ENCODE results near the gene UBE2N.

The UBE2N gene

DNA sequence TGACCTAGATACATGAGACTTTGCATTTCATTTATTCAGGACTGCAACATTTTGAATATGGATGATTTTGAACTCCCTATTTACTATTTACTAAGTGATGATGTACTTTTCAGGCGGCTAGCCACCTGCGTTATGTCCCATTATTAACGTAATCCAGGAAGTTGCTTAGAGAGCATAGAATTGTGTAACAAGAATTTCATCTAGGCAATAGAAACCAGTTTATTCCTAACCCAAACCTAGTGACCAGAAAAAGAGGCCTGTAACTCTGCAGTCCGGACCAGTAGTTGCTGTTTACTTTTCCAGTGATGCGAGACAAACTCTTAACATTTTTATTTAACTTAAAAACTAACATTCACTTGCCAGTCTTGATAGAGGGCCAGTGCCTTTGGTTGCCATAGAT is 51.7 kb downstream of the UBE2N start:
- TF ChIP-seq FOXP2 (optimal IDR thresholded peaks at IDR 0.05; ENCODE audit: borderline replicate concordance, extremely low read depth, extremely low read length, insufficient read depth) (no peak), TAF1 (IDR thresholded peaks at IDR 0.05; ENCODE audit: borderline replicate concordance, insufficient read depth, low read length) (no peak), SIN3A (IDR thresholded peaks at IDR 0.05; ENCODE audit: borderline replicate concordance, insufficient read depth, low read length) (no peak), POLR2AphosphoS5 (IDR thresholded peaks at IDR 0.05; ENCODE audit: low read depth, low read length) (no peak)

DNA sequence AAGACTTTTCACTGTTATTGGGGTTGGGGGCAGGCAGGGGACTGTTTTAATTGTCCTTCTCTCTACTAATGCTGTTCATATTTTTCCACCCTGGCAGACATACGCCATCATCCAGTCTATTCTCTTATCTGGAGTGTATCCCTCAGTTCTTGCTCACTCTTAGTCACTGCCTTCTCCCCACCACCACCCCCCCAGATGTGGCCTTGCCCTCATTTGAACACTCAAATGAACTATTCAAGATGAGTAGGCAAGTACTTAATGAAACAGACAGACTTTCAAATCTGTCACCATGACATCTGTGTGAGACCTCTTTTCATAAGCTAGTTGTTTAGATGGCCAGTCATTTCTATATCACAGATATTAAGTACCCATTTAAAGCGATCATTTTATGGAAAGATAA is 54.0 kb downstream of the UBE2N start:
- TF ChIP-seq, protein P1, sequence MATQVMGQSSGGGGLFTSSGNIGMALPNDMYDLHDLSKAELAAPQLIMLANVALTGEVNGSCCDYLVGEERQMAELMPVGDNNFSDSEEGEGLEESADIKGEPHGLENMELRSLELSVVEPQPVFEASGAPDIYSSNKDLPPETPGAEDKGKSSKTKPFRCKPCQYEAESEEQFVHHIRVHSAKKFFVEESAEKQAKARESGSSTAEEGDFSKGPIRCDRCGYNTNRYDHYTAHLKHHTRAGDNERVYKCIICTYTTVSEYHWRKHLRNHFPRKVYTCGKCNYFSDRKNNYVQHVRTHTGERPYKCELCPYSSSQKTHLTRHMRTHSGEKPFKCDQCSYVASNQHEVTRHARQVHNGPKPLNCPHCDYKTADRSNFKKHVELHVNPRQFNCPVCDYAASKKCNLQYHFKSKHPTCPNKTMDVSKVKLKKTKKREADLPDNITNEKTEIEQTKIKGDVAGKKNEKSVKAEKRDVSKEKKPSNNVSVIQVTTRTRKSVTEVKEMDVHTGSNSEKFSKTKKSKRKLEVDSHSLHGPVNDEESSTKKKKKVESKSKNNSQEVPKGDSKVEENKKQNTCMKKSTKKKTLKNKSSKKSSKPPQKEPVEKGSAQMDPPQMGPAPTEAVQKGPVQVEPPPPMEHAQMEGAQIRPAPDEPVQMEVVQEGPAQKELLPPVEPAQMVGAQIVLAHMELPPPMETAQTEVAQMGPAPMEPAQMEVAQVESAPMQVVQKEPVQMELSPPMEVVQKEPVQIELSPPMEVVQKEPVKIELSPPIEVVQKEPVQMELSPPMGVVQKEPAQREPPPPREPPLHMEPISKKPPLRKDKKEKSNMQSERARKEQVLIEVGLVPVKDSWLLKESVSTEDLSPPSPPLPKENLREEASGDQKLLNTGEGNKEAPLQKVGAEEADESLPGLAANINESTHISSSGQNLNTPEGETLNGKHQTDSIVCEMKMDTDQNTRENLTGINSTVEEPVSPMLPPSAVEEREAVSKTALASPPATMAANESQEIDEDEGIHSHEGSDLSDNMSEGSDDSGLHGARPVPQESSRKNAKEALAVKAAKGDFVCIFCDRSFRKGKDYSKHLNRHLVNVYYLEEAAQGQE (IDR thresholded peaks at IDR 0.05; ENCODE audit: insufficient read depth in 1 of 2, low read depth in 2 of 2, low read length in 2 of 2) = no peak
- TF ChIP-seq FOXP2 (optimal IDR thresholded peaks at IDR 0.05; ENCODE audit: borderline replicate concordance, extremely low read depth, extremely low read length, insufficient read depth) (no peak), SIN3A (IDR thresholded peaks at IDR 0.05; ENCODE audit: borderline replicate concordance, insufficient read depth, low read length) (no peak), POLR2AphosphoS5 (IDR thresholded peaks at IDR 0.05; ENCODE audit: low read depth, low read length) (no peak), TAF1 (IDR thresholded peaks at IDR 0.05; ENCODE audit: borderline replicate concordance, insufficient read depth, low read length) (no peak)

DNA sequence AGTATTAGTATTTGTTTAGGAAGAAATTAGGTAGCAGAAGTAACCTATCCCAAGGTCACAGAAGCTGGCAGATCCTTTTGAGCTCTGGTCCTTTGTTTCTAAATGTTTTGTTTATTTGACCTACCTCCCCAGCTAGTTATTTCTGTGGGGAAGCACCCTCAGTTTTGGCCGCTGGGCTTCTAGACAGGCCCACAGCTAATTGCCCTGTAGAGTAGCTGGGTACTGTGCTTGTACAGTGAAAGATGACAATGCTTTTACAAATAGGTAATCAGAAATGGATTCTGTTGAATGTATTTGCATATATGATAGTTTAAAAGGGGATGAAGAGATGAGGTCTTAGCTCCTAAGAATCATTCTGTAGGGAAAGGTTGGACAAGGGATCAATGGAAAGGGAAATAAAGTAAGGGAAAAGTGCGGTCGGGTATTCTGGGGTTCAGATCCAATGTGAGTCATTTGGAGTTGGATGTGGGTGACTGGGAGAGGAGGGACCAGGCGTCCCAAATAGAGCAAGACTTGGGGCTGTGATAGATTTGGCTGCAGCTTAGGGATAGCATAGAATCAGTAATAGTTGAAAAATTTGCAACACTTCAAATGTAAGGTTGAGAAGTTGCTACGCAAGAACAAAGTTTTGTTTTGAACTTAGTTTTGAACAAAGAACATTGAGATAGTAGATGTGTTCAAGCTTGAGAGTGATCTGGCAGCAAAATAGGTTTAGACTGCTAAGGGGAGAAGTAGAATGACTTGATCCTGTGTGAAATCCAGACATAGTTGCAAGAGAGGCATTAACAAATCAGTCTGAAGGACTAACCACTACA is 60.4 kb downstream of the UBE2N start:
- TF ChIP-seq, protein P1 (IDR thresholded peaks at IDR 0.05; ENCODE audit: insufficient read depth in 1 of 2, low read depth in 2 of 2, low read length in 2 of 2) = no peak
- no peak for TF ChIP-seq FOXP2 (optimal IDR thresholded peaks at IDR 0.05; ENCODE audit: borderline replicate concordance, extremely low read depth, extremely low read length, insufficient read depth)
- TF ChIP-seq SIN3A (IDR thresholded peaks at IDR 0.05; ENCODE audit: borderline replicate concordance, insufficient read depth, low read length) = no peak
- no peak for TF ChIP-seq TAF1 (IDR thresholded peaks at IDR 0.05; ENCODE audit: borderline replicate concordance, insufficient read depth, low read length)
- TF ChIP-seq POLR2AphosphoS5 (IDR thresholded peaks at IDR 0.05; ENCODE audit: low read depth, low read length) = no peak

DNA sequence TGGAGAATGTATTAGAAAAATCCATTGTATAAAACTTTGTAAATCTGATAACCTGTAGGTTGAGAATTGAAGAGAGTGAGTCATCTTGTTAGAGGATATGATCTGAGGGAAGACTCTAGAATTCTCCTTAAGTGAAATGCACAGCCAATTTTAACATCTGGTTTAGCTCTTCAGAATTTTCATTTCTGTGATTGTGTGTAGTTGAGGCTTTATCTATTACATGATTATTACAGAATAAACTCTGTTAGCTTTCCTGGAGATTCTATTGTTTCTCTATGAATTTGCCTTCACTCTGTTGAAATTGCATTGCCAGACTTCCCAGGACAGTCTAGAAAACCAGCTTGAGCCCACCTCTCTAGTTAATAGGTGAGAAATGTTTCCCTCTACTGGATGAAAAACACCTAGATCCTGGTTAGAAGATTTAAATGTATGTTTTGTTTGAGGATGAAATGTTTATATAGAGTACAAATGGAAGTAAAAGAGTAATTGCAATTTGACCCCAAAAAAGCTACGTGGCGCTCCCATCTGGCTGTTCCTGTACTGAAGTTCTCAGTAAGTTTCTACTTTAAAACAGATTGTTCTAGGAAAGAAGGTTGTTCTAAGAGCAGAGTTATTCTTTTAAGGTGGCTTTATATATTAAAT is 61.1 kb downstream of the UBE2N start:
- TF ChIP-seq, protein P1 (IDR thresholded peaks at IDR 0.05; ENCODE audit: insufficient read depth in 1 of 2, low read depth in 2 of 2, low read length in 2 of 2) = no peak
- TF ChIP-seq POLR2AphosphoS5 (IDR thresholded peaks at IDR 0.05; ENCODE audit: low read depth, low read length) (no peak), TAF1 (IDR thresholded peaks at IDR 0.05; ENCODE audit: borderline replicate concordance, insufficient read depth, low read length) (no peak), SIN3A (IDR thresholded peaks at IDR 0.05; ENCODE audit: borderline replicate concordance, insufficient read depth, low read length) (no peak), FOXP2 (optimal IDR thresholded peaks at IDR 0.05; ENCODE audit: borderline replicate concordance, extremely low read depth, extremely low read length, insufficient read depth) (no peak)

DNA sequence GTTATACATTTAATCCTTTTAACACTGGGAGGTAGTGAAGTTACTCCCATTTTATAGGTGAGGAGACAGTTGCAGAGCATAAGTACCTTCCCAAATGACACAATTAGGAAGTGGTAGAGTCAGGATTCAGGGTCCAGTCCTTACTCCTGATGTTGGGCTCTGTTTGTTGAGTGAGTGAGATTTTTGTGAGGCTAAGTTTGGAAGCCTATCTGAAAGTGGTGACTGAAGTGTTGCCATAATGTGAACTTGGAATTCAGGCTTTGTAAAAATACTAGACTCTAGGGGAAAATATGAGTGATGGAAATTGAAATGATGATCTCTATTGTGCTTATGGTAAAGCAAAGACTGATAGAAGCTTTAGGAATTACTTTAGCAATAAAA is 61.8 kb downstream of the UBE2N start:
- TF ChIP-seq FOXP2 (optimal IDR thresholded peaks at IDR 0.05; ENCODE audit: borderline replicate concordance, extremely low read depth, extremely low read length, insufficient read depth) (no peak), SIN3A (IDR thresholded peaks at IDR 0.05; ENCODE audit: borderline replicate concordance, insufficient read depth, low read length) (no peak), POLR2AphosphoS5 (IDR thresholded peaks at IDR 0.05; ENCODE audit: low read depth, low read length) (no peak), TAF1 (IDR thresholded peaks at IDR 0.05; ENCODE audit: borderline replicate concordance, insufficient read depth, low read length) (no peak)
- TF ChIP-seq, protein P1 (IDR thresholded peaks at IDR 0.05; ENCODE audit: insufficient read depth in 1 of 2, low read depth in 2 of 2, low read length in 2 of 2) = no peak
